Measurements from ENCODE around the gene ZNF678.
"Not testable (repeated sequence)": the region's sequence is repeated elsewhere in the genome, so short reads cannot be mapped to it uniquely, and the experiment has no call there.

The ZNF678 gene

GRCh38 chr1:227563324-227564201 lies at the start of gene ZNF678:
Gene ZNF678, plus strand, starts transcription at chr1:227563556. Its CDS starts 87,436 bp downstream, at chr1:227650992.
- peak; percentile 93 for DNase-seq

GRCh38 chr1:227518876-227519275 lies 44.5 kb upstream of the ZNF678 start:
- DNase-seq = no peak

GRCh38 chr1:227521782-227522181 lies 41.6 kb upstream of the ZNF678 start:
- DNase-seq = no peak

DNA sequence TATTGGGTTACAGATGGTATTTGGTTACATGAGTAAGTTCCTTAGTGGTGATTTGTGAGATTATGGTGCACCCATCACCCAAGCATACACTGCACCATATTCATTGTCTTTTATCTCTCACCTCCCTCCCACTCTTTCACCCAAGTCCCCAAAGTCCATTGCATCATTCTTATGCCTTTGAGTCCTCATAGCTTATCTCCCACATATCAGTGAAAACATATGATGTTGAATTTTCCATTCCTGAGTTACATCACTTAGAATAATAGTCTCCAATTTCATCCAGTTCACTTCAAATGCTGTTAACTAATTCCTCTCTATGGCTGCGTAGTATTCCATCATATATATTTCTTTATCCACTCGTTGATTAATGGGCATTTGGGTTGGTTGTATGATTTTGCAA lies 36.8 kb upstream of the ZNF678 start:
- DNase-seq = no peak

- DNase-seq = no peak
These were observed 31.2 kb upstream of the ZNF678 start for GRCh38 chr1:227532019-227532619.

- no peak for DNase-seq
These were observed 22.9 kb upstream of the ZNF678 start for GRCh38 chr1:227540170-227541098.

GRCh38 chr1:227541129-227541528 lies 22.2 kb upstream of the ZNF678 start:
- DNase-seq = no peak

- DNase-seq = no peak
These were observed 21.6 kb upstream of the ZNF678 start for GRCh38 chr1:227541796-227542152.

- DNase-seq = peak; percentile 92
These were observed 20.9 kb upstream of the ZNF678 start for GRCh38 chr1:227542153-227543120.

DNA sequence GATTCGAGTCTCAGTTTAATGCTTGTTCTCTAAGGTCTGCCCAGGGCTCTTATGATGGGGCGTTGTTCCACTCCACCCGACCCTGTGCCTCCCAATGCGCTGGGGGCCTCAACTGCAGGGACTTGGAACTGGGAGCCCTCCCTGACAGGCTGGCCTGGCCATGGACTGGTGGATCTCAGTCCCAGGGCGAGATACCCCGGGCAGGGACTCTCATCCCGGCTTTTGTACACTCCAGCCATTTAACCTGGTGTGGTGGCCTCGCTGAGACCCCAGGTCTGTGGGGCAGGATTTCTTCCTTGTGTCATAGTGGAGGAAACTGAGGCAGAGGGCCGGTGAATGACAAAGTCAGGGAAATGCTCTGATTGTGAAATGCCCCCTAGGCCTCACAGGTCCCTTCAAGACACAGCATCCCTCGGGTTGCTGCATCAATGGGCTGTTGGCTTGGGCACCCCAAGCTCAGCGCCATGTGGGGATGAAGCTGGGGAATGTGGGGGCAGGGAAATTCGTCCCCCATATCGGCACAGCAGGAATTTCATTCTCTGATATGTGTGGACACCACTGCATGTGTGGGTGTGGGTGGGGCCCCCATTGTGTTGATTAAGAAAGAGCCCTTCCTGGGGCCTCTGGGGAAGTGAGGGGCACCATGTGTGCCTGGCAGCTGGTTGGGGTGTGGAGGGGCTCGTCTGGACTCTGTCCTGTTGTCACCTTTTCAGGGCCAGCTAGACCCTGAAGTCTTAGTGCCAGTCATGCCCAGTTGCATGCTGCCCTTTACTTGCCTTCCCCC lies 19.9 kb upstream of the ZNF678 start:
- no peak for DNase-seq

- DNase-seq = no peak
These were observed 19.0 kb upstream of the ZNF678 start for GRCh38 chr1:227544067-227545050.

DNA sequence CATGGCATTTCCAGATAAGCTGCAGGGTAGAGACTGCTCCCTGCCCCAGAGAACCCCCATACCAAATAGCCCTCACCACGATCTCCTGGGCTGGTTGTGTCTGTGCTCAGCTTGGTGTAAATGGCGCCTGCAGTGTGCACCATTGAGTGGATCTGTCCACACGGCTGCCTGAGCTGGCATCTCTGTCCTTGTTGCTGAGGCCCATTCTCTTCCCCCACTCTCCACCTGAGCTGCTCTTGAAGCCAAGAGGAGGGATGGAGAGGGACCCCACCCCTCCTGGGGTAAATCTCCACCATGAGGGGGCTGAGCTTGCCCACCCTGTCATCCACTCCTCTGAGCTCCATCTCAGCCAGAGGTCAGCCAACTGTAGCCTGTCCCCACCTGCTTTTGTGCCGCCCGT lies 18.0 kb upstream of the ZNF678 start:
- no peak for DNase-seq

DNA sequence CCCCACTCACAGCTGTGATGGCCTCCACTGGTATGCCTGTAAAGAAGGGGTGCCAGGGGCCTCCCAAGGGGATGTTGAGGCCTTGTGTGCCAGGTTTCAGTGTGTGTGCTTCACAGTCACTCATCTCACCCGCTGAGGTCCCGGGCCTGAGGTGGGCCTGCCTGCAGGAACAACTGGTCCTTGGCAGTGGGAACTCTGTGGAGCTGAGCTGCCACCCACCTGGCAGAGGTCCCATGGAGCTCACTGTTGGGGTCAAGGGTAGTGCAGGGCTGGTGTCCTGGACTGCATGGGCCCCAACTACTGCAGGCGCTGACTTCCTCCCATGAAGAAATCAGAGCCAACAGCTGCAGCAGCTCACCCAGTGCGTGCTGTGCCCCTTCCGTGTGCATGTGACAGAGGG lies 17.3 kb upstream of the ZNF678 start:
- no peak for DNase-seq

DNA sequence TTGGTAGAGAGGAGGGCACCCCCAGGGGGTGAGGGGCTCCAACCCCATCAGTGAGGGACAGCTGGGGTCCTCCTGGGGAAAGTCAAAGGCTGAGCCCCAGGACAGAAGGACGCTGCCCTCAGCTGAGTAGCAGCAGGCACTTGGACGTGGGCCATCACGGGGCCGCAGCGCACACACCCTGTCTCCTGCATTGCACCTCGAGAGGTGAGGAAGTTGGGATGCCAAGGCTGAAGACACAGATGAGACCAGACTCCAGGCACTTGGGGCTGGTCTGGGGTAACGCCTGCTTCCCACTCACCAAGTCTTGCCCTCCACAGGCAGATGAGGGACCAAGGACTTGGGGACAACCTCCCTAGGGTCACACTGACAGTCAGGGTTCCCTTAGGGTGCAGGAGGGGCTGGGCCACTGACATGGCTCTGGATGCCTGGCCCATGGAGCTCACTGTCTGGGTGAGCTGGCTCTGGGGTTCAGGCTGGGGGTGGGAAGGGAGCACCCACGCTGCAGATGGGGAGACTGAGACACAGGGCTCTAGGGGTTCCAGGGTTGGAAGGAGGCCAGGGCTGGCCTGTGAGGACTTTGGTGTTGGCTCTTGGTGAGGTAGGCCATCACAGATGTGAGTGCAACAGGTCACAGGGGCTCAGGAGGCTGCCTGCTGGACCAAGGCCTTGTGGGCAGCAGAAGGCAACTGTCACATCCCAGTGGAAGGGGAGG lies 16.6 kb upstream of the ZNF678 start:
- DNase-seq = no peak

- no peak for DNase-seq
These were observed 15.8 kb upstream of the ZNF678 start for GRCh38 chr1:227547310-227548118.

- DNase-seq = no peak
These were observed 15.3 kb upstream of the ZNF678 start for GRCh38 chr1:227548119-227548397.

DNA sequence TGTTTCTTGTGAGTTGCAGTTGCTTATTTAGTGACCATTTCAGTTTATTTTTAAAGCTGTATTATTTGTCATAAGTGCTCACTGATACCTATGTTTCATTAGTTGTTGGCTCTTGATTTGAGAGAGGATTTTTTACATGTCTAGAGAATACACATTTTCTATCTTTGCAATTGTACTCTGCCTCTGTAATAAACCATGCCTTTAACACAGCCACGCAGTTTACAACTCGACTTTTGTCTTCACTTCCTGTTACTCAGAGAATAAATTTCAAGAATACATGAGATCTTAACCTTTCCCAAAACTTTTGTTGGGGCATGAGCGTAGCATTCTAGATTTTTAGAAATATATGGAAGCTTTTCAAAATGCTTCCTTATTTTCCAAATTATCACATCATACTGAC lies 14.9 kb upstream of the ZNF678 start:
- DNase-seq = no peak

GRCh38 chr1:227549892-227550291 lies 13.5 kb upstream of the ZNF678 start:
- DNase-seq = no peak

GRCh38 chr1:227551881-227552280 lies 11.5 kb upstream of the ZNF678 start:
- DNase-seq = not testable (repeated sequence)
